Measurements from ENCODE around the gene GRK2.

- TF ChIP-seq CTCF (IDR thresholded peaks at IDR 0.05) (no peak), POLR2A (IDR thresholded peaks at IDR 0.05) (no peak)
These were observed 15.4 kb downstream of the GRK2 start for GRCh38 chr11:67281552-67282150.

Measured in right lobe of liver (tissue), 4 donors.